Loucy (cell line): ENCODE data around the gene MON2.

Source experiments
- H2AFZ ChIP-seq: fragments of 200-600 bp; sonication (generic); 2 replicates; pipeline ENCODE4 v1.6.0; 2016; ENCODE audit warnings: antibody characterized with exemption, mild to moderate bottlenecking, low read length, moderate library complexity
- H3F3A ChIP-seq: fragments of 200-600 bp; 2 replicates; pipeline ENCODE4 v1.6.0; 2016; ENCODE audit warnings: antibody characterized with exemption, low read depth, mild to moderate bottlenecking
- H3K27me3 ChIP-seq: fragments of 200-600 bp; sonication (generic); 2 replicates; pipeline ENCODE4 v1.6.1; 2014; ENCODE audit warnings: low read length, mild to moderate bottlenecking; ENCODE audit not compliant: insufficient read depth, poor library complexity, severe bottlenecking
- H3K36me3 ChIP-seq: fragments of 200-600 bp; sonication (generic); 2 replicates; pipeline ENCODE4 v1.6.1; 2016; ENCODE audit warnings: low read length; ENCODE audit not compliant: insufficient read depth
- H3K4me1 ChIP-seq: fragments of 200-600 bp; sonication (generic); 2 replicates; pipeline ENCODE4 v1.5.1; 2014; ENCODE audit warnings: low read length, mild to moderate bottlenecking; ENCODE audit not compliant: insufficient read depth, poor library complexity, severe bottlenecking
- H3K4me2 ChIP-seq: fragments of 200-600 bp; sonication (generic); 2 replicates; pipeline ENCODE4 v1.6.0; 2014; ENCODE audit warnings: antibody characterized with exemption, low read length, low read depth, mild to moderate bottlenecking; ENCODE audit not compliant: poor library complexity, severe bottlenecking
- H3K4me3 ChIP-seq: fragments of 200-600 bp; sonication (generic); 2 replicates; pipeline ENCODE4 v1.5.1; 2014; ENCODE audit warnings: low read length, mild to moderate bottlenecking, mixed read lengths; ENCODE audit not compliant: poor library complexity, severe bottlenecking
- H3K79me2 ChIP-seq: fragments of 200-600 bp; sonication (generic); 2 replicates; pipeline ENCODE4 v1.6.1; 2014; ENCODE audit warnings: low read length; ENCODE audit not compliant: insufficient read depth
- H3K9ac ChIP-seq: fragments of 200-600 bp; sonication (generic); 2 replicates; pipeline ENCODE4 v1.6.0; 2014; ENCODE audit warnings: mild to moderate bottlenecking, low read depth, low read length, moderate library complexity; ENCODE audit not compliant: poor library complexity, severe bottlenecking
- H3K9me2 ChIP-seq: fragments of 200-600 bp; sonication (generic); replicated peaks from 2 replicates; pipeline ENCODE4 v1.6.1; 2016; ENCODE audit warnings: low read depth, low read length, mixed read lengths
- H3K9me3 ChIP-seq: fragments of 200-600 bp; sonication (generic); 2 replicates; pipeline ENCODE4 v1.6.1; 2014; ENCODE audit warnings: mild to moderate bottlenecking, antibody characterized with exemption, low read length, low read depth; ENCODE audit not compliant: insufficient read depth
- H4K20me1 ChIP-seq: fragments of 200-600 bp; sonication (generic); 2 replicates; pipeline ENCODE4 v1.6.0; 2014; ENCODE audit warnings: antibody characterized with exemption, low read length, mild to moderate bottlenecking; ENCODE audit not compliant: insufficient read depth, poor library complexity, severe bottlenecking
- EZH2phosphoT487 ChIP-seq: fragments of 200-600 bp; IDR thresholded peaks from 2 replicates; pipeline ENCODE4 v1.6.1; 2018; ENCODE audit warnings: antibody characterized with exemption, mild to moderate bottlenecking, moderate library complexity, borderline replicate concordance
- TF ChIP-seq, protein P1 (sequence below): fragments of 200-600 bp; sonication (generic); conservative IDR thresholded peaks from 2 replicates; pipeline ENCODE4 v1.5.1; 2014; ENCODE audit warnings: mild to moderate bottlenecking, antibody characterized with exemption, low read length

The MON2 gene

DNA sequence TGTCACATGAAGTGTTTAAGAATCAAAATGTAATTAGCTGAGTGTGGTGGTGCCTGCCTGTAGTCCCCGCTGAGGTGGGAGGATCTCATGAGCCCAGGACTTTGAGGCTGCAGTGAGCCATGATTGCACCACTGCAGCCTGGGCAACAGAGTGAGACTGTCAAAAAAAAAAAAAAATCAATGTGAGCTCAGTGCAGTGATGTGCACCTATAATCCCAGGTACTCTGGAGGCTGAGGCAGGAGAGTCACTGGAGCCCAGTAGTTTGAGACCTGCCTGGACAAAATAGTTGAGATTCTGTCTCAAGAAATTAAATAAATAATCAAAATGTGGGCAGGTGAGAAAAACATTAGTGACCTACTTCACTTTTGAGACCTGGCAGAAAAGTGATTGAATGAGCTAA, 140.0 kb downstream of the MON2 start:
- TF ChIP-seq, protein P1, sequence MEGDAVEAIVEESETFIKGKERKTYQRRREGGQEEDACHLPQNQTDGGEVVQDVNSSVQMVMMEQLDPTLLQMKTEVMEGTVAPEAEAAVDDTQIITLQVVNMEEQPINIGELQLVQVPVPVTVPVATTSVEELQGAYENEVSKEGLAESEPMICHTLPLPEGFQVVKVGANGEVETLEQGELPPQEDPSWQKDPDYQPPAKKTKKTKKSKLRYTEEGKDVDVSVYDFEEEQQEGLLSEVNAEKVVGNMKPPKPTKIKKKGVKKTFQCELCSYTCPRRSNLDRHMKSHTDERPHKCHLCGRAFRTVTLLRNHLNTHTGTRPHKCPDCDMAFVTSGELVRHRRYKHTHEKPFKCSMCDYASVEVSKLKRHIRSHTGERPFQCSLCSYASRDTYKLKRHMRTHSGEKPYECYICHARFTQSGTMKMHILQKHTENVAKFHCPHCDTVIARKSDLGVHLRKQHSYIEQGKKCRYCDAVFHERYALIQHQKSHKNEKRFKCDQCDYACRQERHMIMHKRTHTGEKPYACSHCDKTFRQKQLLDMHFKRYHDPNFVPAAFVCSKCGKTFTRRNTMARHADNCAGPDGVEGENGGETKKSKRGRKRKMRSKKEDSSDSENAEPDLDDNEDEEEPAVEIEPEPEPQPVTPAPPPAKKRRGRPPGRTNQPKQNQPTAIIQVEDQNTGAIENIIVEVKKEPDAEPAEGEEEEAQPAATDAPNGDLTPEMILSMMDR = no peak
- TF ChIP-seq EZH2phosphoT487 = no peak
- H3K4me1 ChIP-seq = peaks cover 31% of the 10 kb centered on the region
- no peak overlapping the region for H3K9ac ChIP-seq
- H3K36me3 ChIP-seq = no peaks in the 10 kb centered on the region
- no peaks in the 10 kb centered on the region for H3K9me3 ChIP-seq
- no peaks in the 10 kb centered on the region for H3K9me2 ChIP-seq
- peaks cover 39% of the 10 kb centered on the region for H3K79me2 ChIP-seq
- no peaks in the 10 kb centered on the region; the same call in 1 of the 2 replicates for H3F3A ChIP-seq
- no peak overlapping the region for H2AFZ ChIP-seq
- H3K4me3 ChIP-seq = no peak overlapping the region
- H4K20me1 ChIP-seq = peaks cover 32% of the 10 kb centered on the region
- H3K27me3 ChIP-seq = no peaks in the 10 kb centered on the region
- H3K4me2 ChIP-seq = peak overlapping the region; percentile 90

DNA sequence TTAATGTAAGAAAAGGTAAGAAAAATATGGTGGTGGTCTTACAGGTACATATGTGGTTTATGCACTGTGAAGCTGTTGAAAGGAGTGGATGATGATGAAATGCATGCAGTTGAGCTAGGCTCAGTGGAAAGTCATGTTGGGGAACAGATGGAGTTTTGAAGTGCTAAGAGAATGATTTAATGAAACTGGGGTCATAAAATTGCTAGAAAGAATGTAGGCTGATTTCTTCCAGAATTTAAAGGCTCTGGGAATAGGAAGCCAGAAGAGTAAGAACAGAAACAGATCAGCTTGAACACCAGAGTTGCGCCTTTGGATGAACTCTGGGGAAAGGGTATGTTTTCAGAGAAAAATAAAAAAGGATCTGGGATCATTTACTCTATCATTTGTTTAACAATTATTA, 146.5 kb downstream of the MON2 start:
- H3K4me2 ChIP-seq = no peak overlapping the region
- no peaks in the 10 kb centered on the region for H3K9me2 ChIP-seq
- H3K79me2 ChIP-seq = no peaks in the 10 kb centered on the region
- H2AFZ ChIP-seq = no peak overlapping the region
- H4K20me1 ChIP-seq = no peaks in the 10 kb centered on the region
- H3K9ac ChIP-seq = no peak overlapping the region
- no peaks in the 10 kb centered on the region for H3K4me1 ChIP-seq
- H3K27me3 ChIP-seq = no peaks in the 10 kb centered on the region
- no peaks in the 10 kb centered on the region for H3K9me3 ChIP-seq
- H3K36me3 ChIP-seq = no peaks in the 10 kb centered on the region
- no peak overlapping the region for H3K4me3 ChIP-seq
- TF ChIP-seq, protein P1 = no peak
- no peak for TF ChIP-seq EZH2phosphoT487
- H3F3A ChIP-seq = no peaks in the 10 kb centered on the region

DNA sequence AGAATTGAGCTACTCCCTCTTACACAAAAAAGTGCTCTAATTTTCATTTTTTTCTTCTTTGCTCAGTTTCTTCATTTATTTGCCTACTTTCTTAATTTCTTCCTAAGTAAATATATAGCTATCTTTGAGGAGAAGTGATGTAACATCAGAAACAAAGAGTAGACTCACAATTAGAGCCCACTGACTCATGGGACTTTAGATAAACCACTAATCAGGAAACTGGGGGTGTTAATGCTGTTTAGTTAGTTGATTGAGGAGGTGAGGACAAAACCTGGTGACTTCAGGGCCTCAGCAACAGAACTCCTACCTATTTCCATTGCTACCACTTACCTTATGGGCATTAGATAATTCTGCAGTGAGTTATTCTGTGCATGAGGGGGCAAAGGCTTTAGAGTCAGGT, 151.7 kb downstream of the MON2 start:
- no peaks in the 10 kb centered on the region for H4K20me1 ChIP-seq
- no peaks in the 10 kb centered on the region for H3K9me3 ChIP-seq

More for the DNA sequence above, 151.7 kb downstream of the MON2 start:
- Histone ChIP-seq H3K9me2 (no peaks in the 10 kb centered on the region), H3F3A (no peaks in the 10 kb centered on the region), H3K4me1 (peaks cover 4% of the 10 kb centered on the region), H2AFZ (no peak overlapping the region), H3K36me3 (no peaks in the 10 kb centered on the region), H3K27me3 (no peaks in the 10 kb centered on the region), H3K4me3 (no peak overlapping the region), H3K4me2 (no peak overlapping the region), H3K79me2 (no peaks in the 10 kb centered on the region), H3K9ac (no peak overlapping the region)
- TF ChIP-seq, protein P1 = no peak
- TF ChIP-seq EZH2phosphoT487 = no peak
